HG03196 (cell line): ENCODE results near the gene OR2A12.
"Not testable (repeated sequence)": the region's sequence is repeated elsewhere in the genome, so short reads cannot be mapped to it uniquely, and the experiment has no call there.

ENCODE experiments used
- ATAC-seq: cut with Tn5 transposase; IDR thresholded peaks from one replicate; pipeline ENCODE4 v1.9.1; 2021; ENCODE audit not compliant: unreplicated experiment

The OR2A12 gene

GRCh38 chr7:144085978-144086377 lies at the start of gene OR2A12:
Gene OR2A12 (plus strand): TSS chr7:144086278. CDS start chr7:144095108, 8,830 bp downstream.
- ATAC-seq: no peak

GRCh38 chr7:144036302-144036885 lies 49.7 kb upstream of the OR2A12 start:
- ATAC-seq: no peak

DNA sequence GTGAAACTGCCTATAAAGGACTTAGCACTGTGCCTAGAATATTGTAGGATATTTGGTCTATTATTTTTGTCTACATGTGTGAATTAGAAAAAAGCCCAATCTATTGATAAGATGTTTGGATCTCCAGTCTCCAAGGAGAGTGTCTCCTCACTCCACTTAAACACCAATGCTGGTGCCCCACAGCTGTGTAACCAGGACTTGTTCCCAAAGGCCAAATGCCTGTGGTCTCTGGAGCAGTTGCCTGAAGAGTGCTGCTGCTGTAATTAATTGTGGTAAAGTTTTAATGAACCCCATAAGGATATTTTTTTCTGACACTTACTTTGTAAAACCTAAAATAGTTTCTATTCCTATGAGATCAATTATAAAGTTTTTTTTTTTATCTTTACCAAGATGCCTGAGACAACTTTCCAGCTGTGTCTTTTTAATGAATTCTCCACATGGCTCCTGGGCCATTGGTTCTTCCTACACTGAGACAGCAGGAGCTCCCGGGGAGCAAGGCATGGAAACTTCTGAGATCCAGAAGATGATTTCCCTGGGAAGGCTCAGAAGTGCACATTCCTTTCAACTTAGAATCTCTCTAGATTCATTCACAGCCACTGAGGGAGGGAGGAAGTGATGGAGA lies 48.6 kb upstream of the OR2A12 start:
- no peak for ATAC-seq

DNA sequence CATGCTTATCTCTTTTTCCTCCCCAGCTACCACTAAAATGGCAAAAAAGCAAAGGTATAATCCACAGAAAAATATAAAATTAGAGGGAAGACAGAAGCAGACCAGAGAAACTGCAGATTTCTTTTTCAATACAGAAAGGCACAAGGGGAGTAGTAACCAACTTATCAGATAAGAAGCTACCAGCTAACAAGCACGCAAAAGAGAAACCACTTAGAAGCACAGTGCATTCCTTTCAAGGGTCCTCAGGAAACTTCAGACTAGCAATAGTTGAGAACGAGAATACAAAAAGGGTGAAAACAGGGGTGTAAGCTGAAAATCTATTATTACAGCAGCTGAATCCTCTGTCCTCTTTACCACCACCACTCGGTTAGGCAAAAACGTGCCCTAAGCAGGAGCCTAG lies 47.2 kb upstream of the OR2A12 start:
- ATAC-seq: no peak

- ATAC-seq: no peak
These were observed 37.4 kb upstream of the OR2A12 start, which contains the start of gene OR2A5 for GRCh38 chr7:144048648-144049047. Gene OR2A5 (plus strand): TSS chr7:144048948. CDS start chr7:144050402, 1,454 bp downstream.

DNA sequence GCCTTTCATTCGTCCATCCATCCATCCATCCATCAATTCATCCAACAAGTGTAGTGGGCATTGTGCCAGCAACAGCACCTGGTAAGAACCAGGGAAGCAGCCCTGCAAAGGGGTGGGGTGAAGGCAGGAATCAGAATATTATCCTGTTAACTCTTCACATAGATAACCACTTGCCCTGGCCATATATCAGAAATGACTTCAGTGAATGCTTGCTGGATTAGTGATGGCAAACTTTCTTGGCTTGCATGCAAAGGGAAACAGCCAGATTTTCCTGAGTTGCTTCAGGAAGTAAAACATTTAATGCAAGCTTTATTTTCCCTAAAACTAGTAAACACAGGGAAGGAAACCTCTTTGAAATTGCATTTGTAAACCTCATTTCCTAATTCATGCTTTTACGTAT lies 36.6 kb upstream of the OR2A12 start:
- ATAC-seq: no peak

DNA sequence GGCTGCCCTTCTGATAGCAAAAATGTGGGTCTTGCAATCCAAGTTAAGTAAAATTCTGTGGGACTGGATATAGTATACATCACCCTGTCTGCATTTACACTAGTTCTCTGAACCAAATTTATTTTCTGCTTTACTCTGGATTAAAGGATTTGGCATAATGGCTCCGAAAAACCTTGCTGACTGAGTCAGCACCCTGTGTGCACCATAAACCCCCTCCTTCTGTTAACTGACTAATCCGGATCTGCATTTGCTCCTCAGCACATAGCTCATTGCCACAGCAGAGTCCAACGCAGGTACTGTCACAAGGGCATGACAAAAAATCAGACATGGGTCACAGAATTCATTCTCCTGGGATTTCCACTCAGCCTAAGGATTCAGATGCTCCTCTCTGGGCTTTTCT lies 36.0 kb upstream of the OR2A12 start:
- ATAC-seq: no peak

GRCh38 chr7:144050884-144051283 lies 35.2 kb upstream of the OR2A12 start:
- ATAC-seq: not testable (repeated sequence)

GRCh38 chr7:144057954-144058353 lies 28.1 kb upstream of the OR2A12 start:
- no peak for ATAC-seq

DNA sequence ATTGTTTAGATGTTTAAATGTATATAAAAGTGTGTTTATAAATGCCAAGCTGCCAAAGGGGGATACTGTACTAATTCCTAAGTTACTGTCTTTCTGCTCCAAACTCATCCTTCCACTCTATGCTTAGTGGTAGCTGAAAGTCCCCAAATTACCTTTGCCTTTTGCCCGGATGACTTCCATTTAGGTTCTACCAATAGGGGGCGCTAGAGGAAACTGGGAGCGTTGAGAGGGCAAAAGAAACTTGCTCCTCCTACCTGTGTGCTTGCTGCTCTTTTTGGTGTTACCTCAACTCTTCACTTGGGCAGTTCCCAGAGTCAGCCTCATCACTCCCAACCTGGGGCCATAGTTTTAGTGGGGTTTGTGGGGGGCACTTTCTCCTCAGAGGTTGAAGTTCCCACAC lies 22.4 kb upstream of the OR2A12 start:
- no peak for ATAC-seq

DNA sequence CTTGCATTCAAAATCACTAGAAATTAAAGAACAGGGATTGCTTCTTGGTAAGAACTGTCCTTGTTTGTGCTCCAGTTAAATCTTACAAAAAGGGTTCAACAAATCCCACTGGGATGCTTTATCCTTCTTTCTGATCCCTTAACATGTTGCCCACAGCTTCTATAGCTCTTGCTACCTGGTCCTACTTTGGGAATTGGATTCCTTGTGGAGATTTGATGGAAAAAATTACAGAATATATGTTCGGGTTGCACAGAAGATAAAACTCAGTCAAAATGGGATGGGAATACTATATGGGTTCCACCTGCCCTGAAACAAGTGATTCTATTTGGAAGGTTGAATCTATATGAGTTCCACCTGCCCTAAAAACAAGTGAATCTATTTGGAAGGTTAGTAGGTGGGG lies 16.6 kb upstream of the OR2A12 start, which contains the start of gene OR2A25:
OR2A25 (plus strand) TSS at position 301 of the 400 bp plus-strand sequence. CDS start 4,409 bp downstream, outside the sequence.
- no peak for ATAC-seq

DNA sequence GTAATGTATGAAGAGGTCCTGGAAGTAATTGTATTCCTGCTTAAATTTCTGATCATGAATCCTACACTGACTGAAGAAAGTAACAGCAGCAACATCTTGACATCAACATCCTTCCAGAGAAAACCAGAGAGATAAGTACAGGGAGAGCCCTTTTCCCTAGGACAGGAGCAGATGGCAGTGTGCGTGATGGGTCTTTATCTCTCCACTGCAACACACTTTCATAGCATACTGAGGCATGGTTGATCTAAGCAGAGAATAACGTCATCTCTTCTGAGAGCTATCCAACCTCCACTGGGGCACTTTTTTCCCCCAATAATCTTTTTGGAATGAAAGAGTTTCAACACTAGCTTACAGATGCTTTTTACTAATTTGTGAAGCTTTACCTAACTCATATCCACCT lies 16.1 kb upstream of the OR2A12 start:
- ATAC-seq: no peak

GRCh38 chr7:144074374-144074773 lies 11.7 kb upstream of the OR2A12 start:
- ATAC-seq: no peak

- no peak for ATAC-seq
These were observed 652 bp downstream of the OR2A12 start for GRCh38 chr7:144086730-144087129.

DNA sequence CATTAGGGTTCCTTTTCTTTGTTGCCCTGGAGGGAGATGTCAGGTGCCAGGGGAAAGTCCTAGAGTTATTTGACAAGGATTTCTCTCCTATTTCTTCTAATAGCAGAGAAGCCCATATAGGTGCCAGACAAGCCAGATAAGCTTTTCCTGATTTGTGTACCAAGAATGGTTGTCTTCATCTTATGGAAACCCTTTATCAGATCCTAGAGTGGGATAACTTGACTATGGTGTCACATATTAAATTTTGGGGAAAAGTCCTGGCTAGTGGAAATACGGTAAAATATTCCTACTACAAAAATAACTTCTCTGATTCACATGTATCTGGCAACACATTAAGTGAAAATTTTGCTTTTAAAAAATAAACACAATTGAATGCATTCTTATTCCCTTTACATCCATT lies 1.2 kb downstream of the OR2A12 start:
- ATAC-seq: no peak

DNA sequence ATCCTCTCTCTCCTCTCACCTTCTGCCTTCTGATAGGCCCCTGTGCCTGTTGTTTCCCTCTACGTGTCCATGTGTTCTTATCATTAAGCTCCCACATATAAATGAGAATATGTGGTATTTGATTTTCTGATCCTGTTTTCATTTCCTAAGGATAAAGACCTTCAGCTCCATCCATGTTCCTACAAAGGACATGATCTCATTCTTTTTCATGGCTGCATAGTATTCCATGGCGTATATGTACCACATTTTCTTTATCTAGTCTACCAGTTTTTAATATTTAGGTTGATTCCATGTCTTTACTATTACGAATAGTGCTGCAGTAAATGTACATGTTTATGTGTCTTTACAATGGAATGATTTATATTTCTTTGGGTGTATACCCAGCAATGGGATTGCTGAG lies 4.6 kb downstream of the OR2A12 start:
- no peak for ATAC-seq

DNA sequence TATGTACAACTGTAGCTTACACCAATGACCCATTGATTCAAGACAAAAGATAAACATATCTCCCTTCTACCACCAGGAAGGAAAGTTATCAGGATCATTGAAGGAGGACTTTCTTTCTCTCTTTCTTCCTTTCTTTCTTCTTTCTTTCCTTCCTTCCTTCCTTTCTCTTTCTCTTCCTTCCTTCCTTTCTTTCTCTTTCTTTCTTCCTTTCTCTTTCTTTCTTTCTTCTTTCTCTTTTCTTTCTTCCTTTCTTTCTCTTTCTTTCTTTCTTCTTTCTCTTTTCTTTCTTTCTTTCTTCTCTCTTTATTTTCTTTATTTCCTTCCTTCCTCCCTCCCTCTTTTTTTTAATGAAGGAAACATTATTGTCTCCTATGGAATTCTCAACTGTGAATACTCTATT lies 12.7 kb downstream of the OR2A12 start:
- no peak for ATAC-seq

DNA sequence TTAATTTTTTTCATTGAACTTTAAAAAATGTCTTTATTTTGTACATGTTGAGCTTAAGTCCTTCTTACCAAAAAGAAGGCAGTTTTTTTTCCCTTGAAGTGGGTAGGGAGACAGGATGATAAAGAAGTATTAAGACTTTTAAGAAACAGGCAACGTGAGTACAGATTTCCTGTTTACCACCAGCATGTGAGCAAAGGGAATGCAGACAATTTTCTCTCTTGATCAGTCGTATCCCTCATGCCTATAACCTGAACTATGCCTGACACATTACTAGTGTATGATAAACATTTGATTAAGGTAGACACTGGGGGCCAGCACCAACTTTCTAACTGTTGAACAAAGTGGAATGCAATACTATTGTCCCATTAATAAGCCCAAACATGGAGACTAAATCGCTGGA lies 14.5 kb downstream of the OR2A12 start:
- no peak for ATAC-seq

- no peak for ATAC-seq
These were observed 16.0 kb downstream of the OR2A12 start for GRCh38 chr7:144102041-144102440.

DNA sequence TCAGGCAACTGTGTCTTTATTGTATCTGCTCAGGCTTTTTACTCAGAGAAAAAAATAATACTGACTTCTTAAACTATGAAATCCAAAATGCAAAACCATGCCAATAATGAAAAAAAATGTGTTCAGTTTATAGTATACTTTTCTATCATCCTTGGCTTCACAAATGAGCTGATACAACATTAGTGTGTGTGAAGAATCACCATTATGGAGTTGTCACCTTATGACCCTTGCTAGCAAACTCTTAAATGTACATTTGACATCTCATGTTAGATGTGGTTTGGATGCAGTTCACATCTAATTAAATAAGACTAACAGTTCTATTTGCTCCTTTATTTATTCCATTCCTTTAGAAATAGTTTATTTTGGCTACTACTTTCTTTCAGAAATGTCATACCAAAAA lies 19.1 kb downstream of the OR2A12 start:
- no peak for ATAC-seq

- ATAC-seq: no peak
These were observed 23.2 kb downstream of the OR2A12 start, which contains the start of gene OR2A2 for GRCh38 chr7:144109283-144109682. Gene OR2A2 (plus strand): TSS chr7:144109583. CDS start chr7:144109583, 0 bp downstream.

- no peak for ATAC-seq
These were observed 24.2 kb downstream of the OR2A12 start for GRCh38 chr7:144110272-144110671.

DNA sequence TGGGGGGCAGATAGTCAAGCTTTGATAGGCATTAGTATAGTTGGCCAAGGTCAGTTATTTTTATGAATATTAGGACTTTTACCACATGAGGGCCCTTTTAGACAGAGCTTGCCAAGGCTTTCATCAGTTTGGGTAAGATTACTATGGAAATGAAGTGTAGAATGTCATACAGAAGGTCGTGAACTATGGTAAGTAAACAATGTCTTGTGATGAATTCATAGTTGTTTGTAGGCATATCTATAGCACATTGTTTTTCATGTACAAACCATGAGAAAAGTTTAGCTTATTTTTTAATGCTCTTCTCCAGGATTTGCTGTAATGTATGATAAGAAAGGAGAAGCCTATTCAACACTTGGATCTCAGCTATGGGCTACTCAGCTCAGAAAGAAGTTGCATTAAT lies 27.6 kb downstream of the OR2A12 start:
- no peak for ATAC-seq
